Measurements from ENCODE around the gene TEX44.

TEX44 gene

GRCh38 chr2:231634412-231634811 lies 41.7 kb downstream of the TEX44 start:
- H3K9me3 Mint-ChIP-seq: no peaks in the 10 kb centered on the region
- no peak overlapping the region for H3K27ac Mint-ChIP-seq
- no peak overlapping the region for H3K4me3 Mint-ChIP-seq
- no peaks in the 10 kb centered on the region for H3K27me3 Mint-ChIP-seq
- no peaks in the 10 kb centered on the region for H3K4me1 Mint-ChIP-seq
- H3K36me3 Mint-ChIP-seq: no peaks in the 10 kb centered on the region

- Mint-ChIP-seq H3K27me3 (no peaks in the 10 kb centered on the region), H3K36me3 (no peaks in the 10 kb centered on the region), H3K27ac (no peak overlapping the region), H3K4me3 (no peak overlapping the region), H3K9me3 (no peaks in the 10 kb centered on the region), H3K4me1 (no peaks in the 10 kb centered on the region)
Observed at GRCh38 chr2:231634951-231635875, 42.5 kb downstream of the TEX44 start.

GRCh38 chr2:231640241-231640640 lies 47.6 kb downstream of the TEX44 start:
- no peak overlapping the region for H3K4me3 Mint-ChIP-seq
- H3K36me3 Mint-ChIP-seq: no peaks in the 10 kb centered on the region
- no peaks in the 10 kb centered on the region for H3K9me3 Mint-ChIP-seq
- no peak overlapping the region for H3K27ac Mint-ChIP-seq
- H3K4me1 Mint-ChIP-seq: peaks cover 11% of the 10 kb centered on the region
- H3K27me3 Mint-ChIP-seq: no peaks in the 10 kb centered on the region

- no peaks in the 10 kb centered on the region for H3K9me3 Mint-ChIP-seq
- H3K4me1 Mint-ChIP-seq: peaks cover 11% of the 10 kb centered on the region
- no peak overlapping the region for H3K27ac Mint-ChIP-seq
- H3K27me3 Mint-ChIP-seq: no peaks in the 10 kb centered on the region
- H3K4me3 Mint-ChIP-seq: no peak overlapping the region
- H3K36me3 Mint-ChIP-seq: no peaks in the 10 kb centered on the region
Observed at GRCh38 chr2:231640641-231641111, 48.0 kb downstream of the TEX44 start.

GRCh38 chr2:231642631-231643494 lies 50.2 kb downstream of the TEX44 start:
- Mint-ChIP-seq H3K4me3 (peak overlapping the region; percentile 72), H3K36me3 (no peaks in the 10 kb centered on the region), H3K27me3 (no peaks in the 10 kb centered on the region), H3K27ac (peak overlapping the region; percentile 47), H3K4me1 (peaks cover 11% of the 10 kb centered on the region), H3K9me3 (no peaks in the 10 kb centered on the region)

GRCh38 chr2:231643495-231643888 lies 50.8 kb downstream of the TEX44 start:
- Mint-ChIP-seq H3K4me3 (no peak overlapping the region), H3K9me3 (no peaks in the 10 kb centered on the region), H3K4me1 (peaks cover 11% of the 10 kb centered on the region), H3K27me3 (no peaks in the 10 kb centered on the region), H3K36me3 (no peaks in the 10 kb centered on the region), H3K27ac (no peak overlapping the region)

Measured in activated naive CD4-positive, alpha-beta T cell treated with anti-CD3 and anti-CD28 coated beads, Interleukin-2, amount 50 U/mL, for 24 hours (primary cell).